Astrocyte of the cerebellum (primary cell): ENCODE results near the gene POU6F2.

Source experiments
- DNase-seq: peaks from one replicate; pipeline ENCODE4 v3.0.0-alpha.2; 2011; ENCODE audit warnings: low read depth
- H3K4me3 ChIP-seq: 2 replicates; pipeline ENCODE4 v1.5.1; 2011; ENCODE audit warnings: mild to moderate bottlenecking, low read depth, low read length, moderate library complexity
- CTCF ChIP-seq: IDR thresholded peaks from 2 replicates; pipeline ENCODE4 v1.5.1; 2012; ENCODE audit warnings: low read length, low read depth, moderate library complexity, mild to moderate bottlenecking; ENCODE audit errors: missing control alignments
- in situ Hi-C: cut with HindIII; loops from 2 replicates; pipeline ENCODE4 v1.10.0; 2017; ENCODE audit warnings: low sequenced_read_pairs

Gene POU6F2

DNA sequence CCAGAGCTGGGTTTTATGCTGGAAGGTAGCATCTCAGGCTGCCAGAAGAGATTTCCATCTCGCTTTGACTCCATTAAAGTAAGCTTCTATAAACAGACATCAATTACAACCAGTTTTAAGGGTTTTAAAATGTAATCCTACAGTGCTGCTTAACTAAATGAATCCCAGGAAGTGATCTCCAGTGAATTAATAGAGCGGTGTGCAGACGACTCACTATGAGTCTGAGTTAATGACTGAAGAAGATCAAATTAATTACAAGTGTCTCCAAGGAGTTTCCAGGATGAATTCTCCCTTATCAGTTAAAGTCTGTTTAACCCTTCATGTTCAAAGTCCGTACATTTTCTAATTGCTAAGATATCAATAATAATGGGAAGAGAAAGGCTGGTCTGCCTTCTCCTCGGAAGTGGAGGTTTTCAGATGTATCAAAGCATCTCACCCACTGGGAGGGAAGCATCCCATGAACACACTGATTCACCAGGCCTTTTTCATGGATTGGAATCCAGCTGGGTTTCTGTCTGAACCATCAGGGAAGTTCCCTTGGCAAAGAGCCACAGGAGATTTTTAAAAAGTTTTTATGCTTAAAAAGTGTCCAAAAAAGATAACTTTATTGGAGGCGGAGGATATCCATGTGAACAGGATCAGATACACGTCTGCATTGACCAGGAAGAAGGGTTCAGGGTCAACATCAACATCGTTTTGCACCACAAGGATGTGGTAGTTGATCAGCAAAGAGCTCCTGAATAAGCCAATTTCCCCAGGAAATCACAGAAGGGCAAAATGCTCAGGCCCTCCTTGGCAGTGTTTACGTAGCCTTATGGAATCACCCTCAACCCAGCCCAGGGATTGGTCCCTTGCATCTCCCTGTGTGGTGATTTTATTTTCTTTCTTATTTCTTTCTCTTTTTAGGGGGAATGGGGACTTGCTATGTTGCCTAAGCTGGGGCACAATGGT is 288.2 kb downstream of the POU6F2 start:
- no peak for DNase-seq
- no peak overlapping the region for H3K4me3 ChIP-seq
- no peak for TF ChIP-seq CTCF
- in situ Hi-C loops = no loop called here

GRCh38 chr7:39269034-39269433 is 291.3 kb downstream of the POU6F2 start:
- H3K4me3 ChIP-seq = no peak overlapping the region
- in situ Hi-C loops = no loop called here
- TF ChIP-seq CTCF = no peak
- DNase-seq = no peak

GRCh38 chr7:39270018-39270417 is 292.3 kb downstream of the POU6F2 start:
- no peak for DNase-seq
- no peak for TF ChIP-seq CTCF
- H3K4me3 ChIP-seq = no peak overlapping the region
- in situ Hi-C loops = no loop called here

DNA sequence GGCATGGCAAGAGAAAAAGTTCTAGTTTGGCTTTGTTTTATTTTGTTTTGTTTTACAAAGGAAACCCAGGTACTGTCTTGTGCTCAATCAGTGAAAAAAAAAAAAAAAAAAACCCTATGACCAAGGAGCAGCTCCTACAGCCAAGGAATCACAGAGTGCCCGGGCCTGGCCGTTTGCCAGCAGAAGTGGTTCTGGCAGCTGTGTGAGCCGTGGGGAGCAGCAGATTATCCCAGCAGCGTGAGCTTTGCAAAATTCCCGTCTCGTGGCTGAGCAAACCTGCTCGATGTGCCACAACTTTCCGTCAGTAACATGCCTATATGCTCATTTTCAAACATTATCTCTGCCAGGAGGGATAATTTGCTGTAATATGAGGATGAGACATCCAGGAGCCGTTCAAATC is 293.7 kb downstream of the POU6F2 start:
- TF ChIP-seq CTCF = no peak
- peak; percentile 15 for DNase-seq
- in situ Hi-C loops = no loop called here
- no peak overlapping the region for H3K4me3 ChIP-seq

DNA sequence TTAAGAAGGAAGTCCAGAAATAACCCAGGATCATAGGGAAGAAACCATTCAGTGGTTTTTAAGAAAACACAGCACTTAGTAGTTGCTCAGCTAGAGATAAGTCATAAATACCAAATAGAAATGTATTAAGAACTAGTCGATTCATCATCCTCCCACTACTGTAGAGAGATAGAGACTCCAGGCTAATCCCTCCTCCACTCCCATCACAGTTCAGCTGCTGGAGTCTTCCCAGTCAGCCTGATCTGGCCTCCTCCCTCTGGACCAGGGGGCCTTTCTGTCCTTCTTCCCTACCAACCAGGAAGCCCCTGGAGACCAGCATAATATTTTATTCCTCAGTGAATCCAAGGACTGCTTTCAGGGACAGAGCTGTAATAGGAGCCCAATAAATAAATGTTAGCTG is 294.4 kb downstream of the POU6F2 start:
- TF ChIP-seq CTCF = no peak
- in situ Hi-C loops = no loop called here
- no peak for DNase-seq
- no peak overlapping the region for H3K4me3 ChIP-seq

GRCh38 chr7:39272691-39273090 is 295.0 kb downstream of the POU6F2 start:
- H3K4me3 ChIP-seq = no peak overlapping the region
- DNase-seq = no peak
- TF ChIP-seq CTCF = no peak
- in situ Hi-C loops = no loop called here
